Measurements from ENCODE around the gene INPP4A.

The INPP4A gene

DNA sequence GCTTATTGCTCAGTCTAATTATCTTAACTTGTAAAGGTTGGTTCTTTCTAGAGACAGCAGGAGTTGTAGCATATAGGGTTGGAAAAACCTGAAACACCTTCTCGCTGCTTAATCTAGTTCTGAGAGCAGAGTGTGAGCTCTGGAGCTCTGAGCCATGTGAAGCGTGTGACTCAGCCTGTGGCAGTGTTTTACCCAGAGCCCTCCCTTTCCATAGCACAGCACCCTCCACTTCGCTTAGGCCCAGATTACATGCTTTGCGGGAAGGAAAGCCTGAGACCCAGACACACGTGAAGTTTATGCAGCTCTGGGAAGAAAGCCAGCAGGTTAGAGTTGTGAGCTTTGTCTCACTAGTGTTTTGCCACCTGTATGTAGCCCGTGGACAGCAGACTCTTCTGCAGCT, 74.5 kb downstream of the INPP4A start:
- DNase-seq = no peak

DNA sequence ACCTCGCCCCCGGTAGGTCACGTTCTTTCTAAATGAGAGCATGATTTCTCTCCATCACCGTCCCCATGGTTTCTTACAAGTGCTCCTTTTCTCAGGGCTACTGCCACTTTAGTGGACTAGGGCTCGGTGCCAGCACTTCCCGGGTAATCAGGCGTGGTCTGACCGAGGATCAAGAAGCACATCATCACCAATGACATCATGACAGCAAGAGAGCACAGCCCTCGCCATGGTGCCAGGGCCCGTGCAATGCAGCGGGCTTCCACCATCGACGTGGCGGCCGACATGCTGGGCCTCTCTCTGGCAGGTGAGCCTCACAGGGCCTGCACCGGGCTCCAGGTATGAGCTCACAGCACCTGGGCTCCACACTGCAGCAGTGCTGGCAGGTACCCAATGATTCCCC, 75.2 kb downstream of the INPP4A start:
- DNase-seq = no peak

DNA sequence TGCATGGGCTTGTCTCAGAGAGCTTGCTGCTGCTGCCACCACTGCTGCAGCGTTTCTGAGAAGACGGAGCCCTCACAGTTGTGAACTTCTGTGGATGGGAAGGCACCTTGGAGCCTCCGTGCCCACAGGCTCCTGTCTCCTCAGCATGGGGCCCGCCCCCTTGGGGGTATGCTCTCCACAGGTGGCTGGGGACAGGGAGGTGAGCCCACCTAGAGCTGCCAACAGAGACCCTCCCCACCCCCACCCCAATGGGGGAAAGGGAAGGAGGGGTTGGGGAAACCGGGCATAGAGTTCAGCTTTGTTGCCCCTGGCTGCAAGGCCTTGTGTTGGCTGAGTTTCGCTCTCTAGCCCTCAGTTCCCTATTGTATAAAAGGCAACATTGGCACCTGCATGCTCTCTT, 76.1 kb downstream of the INPP4A start:
- no peak for DNase-seq

DNA sequence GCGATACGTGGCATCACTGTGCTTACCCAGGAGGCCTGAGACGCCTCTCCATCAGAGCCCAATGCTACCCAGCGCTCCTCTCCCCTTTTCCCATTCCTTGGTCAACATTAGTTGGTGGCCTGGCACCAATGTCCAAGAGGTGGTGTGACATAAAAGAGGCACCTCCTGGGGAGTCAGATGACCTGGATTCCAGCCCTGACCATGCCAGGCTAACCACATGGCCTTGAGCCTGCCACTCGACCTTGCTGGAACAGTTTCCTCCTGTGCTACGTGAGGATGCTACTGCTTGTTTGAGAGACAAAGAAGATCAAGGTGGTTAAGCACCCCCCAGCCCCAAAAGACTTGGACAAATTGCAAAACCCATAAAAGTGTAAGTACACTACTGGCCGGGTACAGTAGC, 76.6 kb downstream of the INPP4A start:
- no peak for DNase-seq

DNA sequence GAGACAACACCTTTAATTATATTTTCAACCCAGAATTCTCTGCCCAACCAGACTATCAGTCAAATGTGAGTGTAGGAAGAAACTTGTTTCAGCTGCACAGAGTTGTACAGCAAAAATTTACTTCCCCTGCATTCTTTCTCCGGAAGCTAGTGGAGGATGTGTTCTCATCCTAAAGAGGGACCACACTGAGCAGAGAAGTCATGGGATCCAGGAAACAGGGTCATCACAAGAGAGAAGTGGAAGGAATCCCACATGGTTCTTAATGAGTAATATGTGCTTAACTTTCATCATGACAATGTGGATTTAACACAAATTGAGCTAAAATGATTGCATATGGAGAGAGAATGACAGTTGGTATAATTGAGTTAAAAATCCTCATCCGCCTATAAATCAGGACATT, 78.2 kb downstream of the INPP4A start:
- no peak for DNase-seq

DNA sequence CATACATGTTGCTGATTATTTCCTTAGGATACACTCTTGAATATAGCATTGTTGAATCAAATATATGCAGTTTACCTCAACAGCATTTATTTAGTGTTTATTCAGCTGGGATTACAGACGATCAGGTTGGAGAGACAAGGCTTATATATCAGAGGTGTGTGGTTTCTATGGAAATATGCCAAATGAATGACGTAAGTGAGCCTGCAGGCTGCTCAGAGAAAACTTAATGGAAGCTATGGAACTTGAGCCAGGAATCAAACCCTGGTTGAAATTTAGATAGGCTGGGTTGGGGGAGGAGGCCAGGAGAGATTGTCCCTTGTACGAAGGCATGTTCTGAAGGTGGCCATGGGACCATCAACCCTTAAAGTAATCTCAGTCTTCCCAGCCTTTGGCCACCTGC, 79.5 kb downstream of the INPP4A start:
- DNase-seq = no peak

DNA sequence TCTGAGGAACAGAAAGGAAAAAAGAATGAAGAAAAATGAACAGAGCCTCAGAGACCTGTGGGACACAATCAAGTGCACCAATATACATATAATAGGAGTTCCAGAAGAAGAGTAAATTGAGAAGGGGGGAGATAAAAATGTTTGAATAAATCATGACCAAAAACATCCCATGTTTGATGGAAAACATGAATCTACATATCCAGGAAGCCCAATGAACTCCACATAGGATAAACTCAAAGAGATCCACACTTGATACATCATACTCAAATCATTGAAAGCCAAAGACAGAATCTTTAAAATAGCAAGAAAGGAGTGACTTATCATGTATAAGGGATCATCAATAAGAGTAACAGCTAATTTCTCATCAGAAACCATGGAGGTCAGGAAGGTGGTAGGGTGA, 83.7 kb downstream of the INPP4A start:
- DNase-seq = no peak

DNA sequence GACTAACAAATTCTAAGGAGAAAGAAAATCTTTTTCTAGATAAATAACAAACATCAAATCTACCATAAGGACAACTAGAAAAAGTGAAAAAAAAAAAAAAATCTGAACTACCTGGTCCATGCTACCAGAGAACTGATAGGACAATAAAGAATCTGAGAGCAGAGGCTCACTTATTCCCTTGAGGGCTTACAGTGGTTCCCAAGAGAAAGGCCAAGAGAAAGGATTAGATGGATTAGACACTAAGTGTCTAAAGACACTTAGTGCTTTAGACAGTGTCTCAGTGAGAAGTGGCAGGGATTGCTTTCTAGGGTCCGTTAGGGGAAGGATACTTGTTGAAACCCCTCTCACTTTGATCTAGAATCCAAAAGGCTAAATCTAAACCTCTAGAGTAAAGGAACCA, 85.5 kb downstream of the INPP4A start:
- DNase-seq = no peak

DNA sequence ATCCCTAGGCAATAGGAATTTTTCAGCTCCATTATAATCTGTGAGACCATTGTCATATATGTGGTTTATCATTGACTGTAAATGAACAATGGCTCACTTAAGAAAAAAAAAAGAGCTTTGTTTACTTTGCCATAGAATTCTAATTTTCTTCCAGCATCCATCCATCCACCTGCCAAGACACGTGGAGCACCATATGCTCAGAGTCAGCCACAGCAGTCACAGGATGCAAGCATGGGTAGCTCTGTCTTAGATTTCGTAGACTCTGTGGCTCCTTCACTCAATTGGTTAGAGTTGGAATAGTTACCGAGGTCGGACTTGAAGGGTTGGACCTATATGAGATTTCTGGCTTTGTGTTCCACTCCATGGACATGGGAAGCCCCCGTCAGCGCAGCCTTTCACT, 88.1 kb downstream of the INPP4A start:
- DNase-seq = no peak

DNA sequence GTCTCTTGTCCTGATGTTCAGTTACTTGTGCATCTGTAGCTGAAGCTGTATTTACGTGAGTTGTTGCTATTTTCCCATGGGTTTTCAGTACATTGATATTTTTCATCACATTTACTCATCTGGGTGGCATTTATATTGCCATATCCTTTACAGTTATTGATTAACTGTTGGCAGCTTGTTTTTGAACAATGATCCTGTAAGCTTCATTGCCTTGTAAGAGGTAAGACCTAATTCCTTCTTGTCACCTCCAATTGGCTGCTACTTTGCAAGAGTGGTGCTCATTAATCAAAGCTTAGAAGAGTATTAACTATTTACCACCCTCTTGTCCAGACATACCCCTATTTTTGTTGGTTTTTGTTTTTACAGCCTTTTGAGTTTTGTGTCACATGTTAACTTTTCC, 88.9 kb downstream of the INPP4A start:
- no peak for DNase-seq

DNA sequence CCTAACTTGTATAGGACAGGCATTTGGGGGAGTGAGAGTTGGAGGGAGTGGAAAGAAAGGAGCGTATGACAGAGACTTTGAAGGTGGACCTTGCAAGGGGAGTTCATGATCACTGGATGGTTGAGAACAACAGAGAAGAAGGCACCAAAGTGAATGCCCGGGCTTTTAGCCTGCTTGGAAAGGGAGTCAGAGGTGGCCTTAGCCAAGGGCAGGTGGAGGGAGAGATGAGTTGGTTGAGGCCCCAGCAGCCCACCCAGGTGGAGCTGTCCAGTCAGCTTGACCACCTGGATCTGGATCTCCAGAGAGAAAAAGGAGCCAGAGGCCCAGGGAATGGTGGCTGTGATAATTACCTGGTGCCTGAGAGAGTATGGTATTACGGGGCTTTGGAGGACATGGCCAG, 90.1 kb downstream of the INPP4A start:
- DNase-seq = no peak

DNA sequence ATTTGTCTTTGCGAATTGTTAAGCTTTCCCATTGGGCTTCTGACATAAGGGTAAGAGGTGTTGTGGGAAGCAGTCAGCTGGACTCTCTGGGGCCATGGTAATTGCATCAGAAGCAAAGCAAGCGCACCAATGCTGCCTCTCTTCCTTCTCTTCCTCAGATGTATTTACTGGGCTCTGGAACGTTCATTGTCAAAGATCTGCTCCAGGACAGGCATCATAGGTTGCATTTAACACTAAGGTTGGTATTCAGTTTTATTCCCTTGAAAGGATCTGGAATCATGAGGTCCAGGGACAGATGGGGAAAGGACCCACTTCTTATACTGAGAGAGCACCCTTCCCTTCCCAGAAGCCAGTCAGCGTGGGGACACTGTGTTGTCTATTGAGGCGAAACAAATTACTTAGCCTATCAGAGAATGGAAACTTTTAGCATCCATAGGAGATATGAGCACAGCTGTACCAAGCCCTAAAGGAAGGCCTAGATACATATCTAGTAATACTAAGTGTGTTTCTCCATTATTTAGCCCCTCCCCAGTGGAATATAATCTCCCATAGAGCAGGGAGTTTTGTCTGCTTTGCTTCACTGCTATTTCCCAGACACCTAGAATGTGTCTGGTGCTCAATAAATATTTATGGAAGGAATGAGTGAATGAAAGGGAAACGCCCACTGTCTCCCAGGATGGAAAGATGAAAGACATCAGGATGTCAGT, 91.5 kb downstream of the INPP4A start:
- DNase-seq = no peak

DNA sequence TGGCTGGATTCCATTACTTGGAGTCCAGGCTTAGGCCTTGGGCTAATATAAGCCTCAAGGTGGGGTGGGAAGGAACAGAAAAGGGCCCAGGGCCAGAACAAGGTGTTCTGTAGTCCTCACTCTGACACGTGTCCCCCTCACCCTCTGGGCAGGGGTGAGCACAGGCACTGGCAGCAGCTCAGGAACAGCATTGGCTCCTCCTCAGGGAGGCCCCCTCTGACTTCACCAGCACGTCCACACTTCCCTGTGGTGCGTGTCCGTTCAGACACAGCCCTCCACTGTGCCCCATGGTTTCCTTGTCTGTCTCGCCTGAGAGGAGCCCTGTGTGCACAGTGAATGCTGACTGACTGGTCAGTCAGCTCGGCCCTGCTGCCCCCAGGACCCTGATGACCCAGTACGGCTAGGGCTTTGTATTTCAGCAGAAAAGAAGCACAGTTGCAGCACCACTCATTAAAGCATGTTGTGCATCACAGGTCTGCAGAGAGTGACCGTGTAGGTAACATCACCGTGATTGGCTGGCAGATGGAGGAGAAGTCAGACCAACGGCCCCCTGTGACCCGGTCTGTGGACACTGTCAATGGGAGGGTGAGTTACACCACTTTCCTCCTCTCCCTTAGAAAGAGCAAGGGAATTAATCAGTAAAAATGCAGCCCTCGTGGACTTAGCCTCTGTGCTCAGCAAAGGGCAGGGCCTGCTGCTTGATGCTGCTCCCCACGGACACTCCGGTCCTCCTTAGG, 92.9 kb downstream of the INPP4A start:
- DNase-seq = no peak

DNA sequence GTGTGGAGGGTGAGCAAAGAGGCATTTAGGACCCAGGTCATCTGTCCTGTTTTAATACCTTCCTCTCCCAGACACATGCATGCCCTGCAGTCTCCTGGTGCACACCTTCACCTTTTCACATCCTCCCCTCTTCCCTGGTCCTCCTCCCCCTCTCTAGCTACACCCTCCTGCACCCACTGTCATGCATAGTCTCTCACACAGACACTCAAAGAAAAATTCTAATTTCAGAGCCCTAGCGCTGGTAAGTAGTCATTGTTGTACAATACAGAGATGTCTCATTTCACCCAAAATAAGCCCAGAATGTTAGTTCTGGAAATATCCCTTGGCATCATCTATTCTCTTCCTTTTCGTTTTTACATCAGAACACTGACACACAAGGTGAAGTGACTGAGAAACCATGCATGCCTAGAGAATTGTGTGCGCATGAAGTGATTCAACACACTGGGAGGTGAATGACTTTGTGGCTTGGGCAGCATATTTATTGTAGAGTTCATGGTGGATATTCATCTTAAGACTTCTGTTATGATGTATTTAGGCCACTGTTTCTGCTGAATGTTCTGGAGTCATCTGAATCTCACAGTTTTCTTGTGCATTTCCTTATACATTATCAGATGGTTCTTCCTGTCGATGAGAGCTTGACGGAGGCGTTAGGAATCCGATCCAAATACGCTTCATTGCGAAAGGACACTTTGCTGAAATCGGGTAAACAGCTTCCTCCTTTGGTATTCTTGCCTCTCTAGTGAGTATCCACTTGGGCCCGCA, 93.8 kb downstream of the INPP4A start:
- no peak for DNase-seq

DNA sequence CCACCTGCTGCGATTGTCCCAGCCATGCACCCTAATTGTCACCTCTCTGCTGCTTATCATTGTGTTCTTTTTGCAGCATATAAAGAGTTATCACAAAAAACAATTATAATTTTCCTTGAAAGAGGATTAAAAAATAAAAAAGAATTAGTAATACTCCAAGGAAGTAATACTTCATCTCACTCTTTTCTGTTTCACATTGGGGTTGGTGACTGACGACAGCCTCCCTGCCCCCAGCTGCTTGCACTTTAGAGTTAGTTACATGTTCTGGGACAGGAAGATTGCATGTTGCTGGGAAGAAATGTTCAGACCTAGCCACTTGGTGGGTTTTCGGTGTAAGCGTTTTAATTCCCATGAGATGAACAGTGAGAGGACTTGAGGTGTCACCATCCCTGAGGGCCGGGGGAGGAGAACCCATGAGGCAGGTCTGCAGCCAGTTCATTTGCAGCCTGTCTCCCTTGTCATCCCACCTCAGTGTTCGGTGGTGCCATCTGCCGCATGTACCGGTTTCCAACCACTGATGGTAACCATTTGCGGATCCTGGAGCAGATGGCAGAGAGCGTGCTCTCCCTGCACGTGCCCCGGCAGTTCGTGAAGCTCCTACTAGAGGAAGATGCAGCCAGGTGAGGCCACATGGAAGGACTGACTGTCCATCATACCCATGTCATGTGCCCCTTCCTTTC, 94.5 kb downstream of the INPP4A start:
- no peak for DNase-seq

DNA sequence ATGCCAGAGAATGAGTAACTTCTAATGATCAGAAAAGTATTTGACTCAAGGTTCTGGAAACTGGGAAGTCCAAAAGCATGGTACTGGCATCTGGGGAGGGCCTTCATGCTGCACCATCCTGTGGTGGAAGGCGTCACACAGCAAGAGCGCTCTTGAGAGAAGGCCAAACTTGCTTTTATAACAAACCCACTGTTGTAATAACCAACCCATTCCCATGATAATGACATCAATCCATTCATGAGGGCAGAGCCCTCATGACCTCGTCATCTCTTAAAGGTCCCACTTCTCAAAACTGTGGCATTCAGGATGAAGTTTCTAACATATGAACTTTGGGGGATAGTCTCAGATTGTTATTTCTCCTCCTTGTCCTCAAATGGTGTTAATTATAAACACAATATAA, 95.9 kb downstream of the INPP4A start:
- no peak for DNase-seq

DNA sequence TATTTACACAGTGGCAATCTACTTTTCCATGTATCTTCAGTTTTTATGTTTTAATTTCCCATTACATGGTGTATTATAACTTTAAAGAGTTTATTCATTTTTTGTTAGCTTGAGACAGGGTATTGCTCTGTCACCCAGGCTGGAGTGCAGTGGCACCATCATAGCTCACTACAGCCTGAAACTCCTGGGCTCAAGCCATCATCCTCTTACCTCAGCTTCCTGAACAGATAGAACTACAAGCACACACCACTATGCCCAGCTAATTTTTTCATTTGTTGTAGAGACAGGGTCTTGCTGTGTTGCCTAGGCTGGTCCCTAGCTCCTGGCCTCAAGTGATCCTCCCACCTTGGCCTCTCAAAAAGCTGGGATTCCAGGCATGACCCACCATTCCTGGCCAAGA, 96.8 kb downstream of the INPP4A start:
- DNase-seq = no peak

DNA sequence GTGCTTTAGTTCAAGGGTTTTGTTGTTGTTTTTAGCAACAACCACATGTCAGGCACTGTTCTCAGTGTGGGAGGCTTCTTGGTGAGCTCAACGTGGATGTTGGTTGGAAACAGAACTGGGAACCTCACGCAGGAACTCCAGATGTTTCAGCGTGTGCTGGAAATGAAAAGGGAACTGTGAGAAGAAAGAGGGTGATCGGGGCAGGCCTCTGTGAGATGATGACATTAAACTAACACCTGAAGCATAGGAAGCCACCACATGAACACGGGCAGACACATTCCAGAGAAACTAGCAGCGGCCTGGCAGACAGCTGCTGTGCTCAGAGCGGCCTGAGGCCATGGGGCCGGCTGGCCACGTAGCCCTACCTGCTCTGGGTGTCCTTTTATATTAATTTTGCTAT, 97.2 kb downstream of the INPP4A start:
- no peak for DNase-seq

DNA sequence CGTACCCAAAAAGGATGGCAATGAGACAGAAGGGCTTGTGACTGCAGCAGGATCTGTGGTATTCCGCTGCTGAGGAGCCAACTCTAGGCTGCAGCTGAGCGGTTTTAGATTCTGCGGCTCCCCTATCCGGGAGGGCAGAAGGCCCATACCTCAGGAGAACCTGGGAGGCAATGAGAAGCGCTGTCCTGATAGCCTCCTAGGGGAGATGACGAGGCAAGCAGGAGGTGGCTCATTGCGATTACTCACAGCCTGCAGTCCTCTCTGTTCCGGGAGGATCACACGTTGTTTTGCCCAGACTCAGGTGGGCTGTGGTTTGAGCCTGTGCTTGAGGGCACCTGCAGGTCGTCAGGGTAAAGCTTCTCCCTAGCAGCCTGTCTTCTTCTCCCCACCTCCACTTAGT, 98.6 kb downstream of the INPP4A start:
- no peak for DNase-seq

DNA sequence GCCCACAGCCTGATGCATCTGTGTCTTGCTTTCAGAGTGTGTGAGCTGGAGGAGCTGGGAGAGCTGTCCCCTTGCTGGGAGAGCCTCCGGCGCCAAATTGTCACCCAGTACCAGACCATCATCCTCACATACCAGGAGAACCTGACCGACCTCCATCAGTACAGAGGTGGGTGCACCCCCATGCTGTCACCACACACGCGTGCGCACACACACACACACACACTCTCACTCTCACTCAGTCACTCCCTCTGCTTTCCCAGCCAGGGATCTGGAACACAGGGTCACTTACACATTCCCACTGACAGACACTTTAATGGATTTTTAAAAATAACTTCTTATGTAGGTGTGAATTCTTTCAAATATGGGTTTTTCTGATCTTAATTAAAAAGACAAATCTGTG, 99.2 kb downstream of the INPP4A start:
- DNase-seq = no peak

DNA sequence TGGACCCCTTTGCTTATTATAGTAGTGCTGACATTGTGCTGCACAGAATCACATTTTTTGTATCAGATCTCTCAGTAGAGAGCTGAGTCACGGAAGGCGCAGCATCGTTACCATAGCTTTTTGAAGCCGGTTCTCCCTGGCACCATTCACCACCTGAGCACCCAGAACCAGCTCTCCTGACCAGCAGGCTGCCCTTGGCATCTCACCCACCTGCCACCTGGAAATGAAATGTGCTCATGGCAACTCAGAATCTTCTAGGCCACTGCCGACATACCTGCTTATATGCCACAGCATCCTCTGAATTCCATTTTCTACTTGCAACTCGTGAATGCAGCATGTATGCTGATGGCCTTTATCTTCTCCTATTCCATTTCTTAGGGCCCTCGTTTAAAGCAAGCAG, 100.9 kb downstream of the INPP4A start:
- no peak for DNase-seq

DNA sequence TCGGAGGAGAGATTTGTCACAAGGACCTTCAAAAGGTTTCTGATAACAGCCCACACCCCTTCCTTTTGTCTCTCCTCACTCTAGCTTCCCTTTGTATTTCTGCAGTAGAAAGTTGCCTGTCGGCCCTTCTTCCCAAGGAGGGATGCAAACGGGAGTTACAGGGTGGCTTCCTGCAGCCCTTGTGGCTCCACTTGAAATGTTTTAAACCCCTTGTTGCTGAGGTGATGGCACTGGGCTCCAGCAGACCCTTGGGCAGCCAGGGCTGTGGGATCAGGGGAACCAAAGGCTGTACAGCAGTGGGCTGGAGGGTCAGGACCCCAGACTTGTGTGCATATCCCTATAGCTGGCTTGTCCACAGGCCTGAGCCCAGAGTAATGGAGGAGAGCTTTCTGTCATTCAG, 101.5 kb downstream of the INPP4A start:
- no peak for DNase-seq

DNA sequence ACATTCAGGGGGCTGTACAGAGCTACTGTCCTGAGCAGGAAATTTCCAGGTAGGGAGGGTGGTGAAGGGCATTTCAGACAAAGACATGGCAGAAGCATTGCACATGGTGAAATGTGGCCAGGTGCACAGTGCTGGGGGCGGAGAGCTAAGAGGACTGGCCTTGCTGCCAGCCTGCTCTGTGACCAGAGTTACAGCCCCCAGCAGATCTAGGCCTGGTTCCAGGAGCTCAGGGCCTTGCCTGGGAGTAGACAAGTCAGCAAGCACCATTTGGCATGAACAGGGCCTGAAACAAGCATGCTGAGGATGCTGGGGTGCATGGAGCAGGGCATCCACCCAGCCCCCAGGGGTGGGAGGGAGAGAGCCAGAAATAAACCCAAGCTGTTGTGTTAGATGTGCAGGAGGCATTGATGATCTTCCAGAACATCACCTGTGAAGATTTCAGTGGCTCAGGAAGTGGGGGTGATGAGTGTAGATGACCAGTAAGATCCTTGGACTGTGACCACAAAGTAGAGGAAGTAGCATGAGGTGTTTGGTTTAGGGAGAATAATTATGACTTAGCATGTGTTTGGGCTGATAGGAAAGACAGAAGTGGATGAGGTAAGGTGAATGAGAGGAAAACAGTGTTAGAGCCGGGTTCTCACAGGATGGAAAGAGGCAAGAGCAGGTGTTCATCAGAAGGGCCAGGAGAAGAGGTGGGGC, 102.6 kb downstream of the INPP4A start:
- no peak for DNase-seq

Measured in NCI-H446 treated with DMSO at 0.1 percent for 48 hours (cell line).